GM18507 (cell line): Measurements from ENCODE around the gene MPPE1.
A peak's percentile ranks its signal among the peaks of the same experiment; 100 is the strongest.
"Not testable (repeated sequence)": the region's sequence is repeated elsewhere in the genome, so short reads cannot be mapped to it uniquely, and the experiment has no call there.

Experiments used
- DNase-seq: peaks from one replicate; pipeline ENCODE4 v3.0.0; 2011; ENCODE audit warnings: low read depth; ENCODE audit not compliant: insufficient read length; ENCODE audit errors: extremely low spot score
- FAIRE-seq: peaks from 2 replicates; lab custom pipeline; 2011; peaks lifted over from hg19 to GRCh38; lab: Jason Lieb, UNC

Gene MPPE1

DNA sequence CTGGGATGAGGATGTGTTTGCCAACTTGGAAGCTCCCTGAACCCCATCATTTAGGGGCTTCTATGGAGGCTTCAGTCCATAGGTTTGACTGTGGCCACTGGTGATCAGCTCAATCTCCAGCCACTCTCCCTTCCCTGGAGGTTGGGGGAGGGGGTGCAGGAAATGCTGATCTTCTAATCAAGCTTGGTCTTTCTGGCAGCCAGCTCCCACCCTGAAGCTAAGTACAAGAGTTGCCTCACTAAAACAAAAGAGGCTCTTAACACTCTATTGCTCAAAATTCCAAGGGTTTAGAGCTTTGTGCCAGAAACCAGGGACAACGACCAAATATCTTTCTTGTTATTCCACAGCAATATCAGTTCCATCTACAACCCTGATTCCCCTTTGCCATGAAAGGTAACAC is 19.4 kb upstream of the MPPE1 start:
- DNase-seq (no peak), FAIRE-seq (no peak)

DNA sequence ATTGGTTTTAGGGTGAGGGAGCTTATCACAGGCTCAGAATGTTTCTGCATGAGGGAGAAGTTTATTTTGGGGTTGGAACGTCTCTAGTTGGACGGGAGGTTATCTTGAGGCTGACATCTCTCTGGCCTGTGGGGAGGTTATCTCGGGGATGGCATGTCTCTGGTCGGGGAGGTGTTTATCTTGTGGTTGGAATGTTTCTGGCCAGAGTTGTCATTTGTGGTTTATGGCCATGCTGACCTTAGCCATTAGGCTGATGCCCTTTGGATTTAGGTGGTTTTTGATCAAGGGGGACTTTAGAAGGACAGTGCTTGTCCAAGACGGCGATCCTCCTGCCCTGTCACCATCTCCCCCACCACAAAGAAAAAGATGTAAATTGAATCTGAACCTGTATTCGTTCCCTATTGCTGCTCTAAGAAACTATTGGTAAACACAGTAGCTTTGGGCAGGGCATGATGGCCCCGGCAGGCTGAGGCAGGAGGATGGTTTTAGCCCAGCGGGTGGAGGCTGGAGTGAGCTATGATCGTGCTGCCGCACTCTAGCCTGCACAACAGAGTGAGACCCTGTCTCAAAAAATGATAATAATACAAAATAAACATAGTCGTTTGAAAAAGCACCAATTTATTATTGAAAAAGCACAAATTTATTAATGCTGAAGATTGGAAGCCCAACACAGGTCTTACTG is 17.8 kb upstream of the MPPE1 start:
- no peak for FAIRE-seq
- DNase-seq: no peak

DNA sequence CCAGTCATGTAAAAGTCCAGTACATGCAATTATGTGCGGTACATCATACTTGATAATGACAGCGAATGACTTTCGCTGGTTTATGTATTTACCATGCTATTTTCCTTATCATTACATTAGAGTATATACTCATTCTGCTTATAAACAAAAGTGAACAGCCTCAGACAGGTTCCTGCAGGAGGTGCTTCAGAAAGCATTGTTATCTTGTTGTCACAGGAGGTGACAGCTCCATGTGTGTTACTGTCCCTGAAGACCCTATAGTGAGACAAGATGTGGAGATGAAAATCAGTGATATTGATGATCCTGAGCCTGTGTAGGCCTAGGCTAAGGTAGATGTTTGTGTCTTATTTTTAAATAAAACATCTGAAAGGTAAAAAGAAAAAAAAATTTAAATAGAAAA is 15.3 kb upstream of the MPPE1 start:
- DNase-seq (no peak), FAIRE-seq (no peak)

DNA sequence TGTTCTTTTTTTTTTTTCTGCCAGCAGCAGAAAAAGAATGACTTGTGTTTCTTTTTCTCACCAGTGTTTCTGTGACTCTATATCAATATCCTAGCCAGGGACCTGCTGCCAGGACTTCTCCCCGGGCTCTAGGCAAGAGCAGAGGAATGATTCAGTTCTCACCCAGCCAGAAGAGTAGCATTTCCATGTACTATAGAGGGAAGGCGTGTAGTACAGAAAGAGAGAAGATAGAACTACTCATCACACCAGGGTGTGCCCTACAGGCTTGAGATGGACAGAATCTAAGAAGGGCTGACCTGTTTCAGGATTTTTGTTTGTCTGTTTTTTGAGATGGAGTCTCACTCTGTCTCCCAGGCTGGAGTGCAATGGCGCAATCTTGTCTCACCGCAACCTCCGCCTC is 11.4 kb upstream of the MPPE1 start:
- not testable (repeated sequence) for DNase-seq, FAIRE-seq

DNA sequence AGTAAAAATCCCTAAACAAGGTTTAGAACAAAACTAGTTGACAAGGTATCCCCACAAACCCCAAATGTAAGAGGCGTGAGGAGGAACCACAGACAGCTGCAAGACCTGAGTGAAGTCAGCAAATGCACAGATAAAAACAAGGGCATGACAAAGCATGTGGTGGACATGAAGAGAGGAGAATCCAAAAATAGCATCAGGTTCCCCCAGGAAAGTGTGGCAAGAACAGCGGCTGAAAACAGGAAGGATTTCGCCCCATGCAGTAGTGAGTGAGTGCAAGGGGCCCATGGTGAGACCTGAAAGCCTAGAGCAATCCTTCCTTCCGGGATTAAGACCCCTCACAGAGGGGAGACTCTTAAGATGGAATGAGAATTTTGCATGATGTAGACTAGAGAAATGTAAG is 8.8 kb upstream of the MPPE1 start:
- FAIRE-seq, DNase-seq: not testable (repeated sequence)

DNA sequence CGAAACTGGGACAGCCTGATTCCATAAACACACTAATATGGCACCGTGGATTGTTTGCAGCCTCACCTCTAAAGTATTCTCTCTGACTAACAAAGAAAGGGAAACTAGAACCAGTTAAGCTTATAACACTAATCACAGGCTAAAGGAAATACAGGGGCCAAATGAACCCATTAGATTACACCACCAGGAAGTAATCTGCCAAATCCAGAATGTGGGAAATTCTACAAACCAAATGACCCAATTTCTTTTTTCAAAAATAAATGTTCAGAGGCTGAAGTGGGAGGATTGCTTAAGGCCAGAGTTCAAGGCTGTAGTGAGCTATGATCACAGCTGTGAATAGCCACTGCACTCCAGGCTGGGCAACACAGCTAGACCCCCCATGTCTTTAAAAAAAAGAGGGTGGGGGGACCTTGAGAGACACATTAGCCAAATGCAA is 1.5 kb upstream of the MPPE1 start:
- DNase-seq (no peak), FAIRE-seq (peak; percentile 79)

DNA sequence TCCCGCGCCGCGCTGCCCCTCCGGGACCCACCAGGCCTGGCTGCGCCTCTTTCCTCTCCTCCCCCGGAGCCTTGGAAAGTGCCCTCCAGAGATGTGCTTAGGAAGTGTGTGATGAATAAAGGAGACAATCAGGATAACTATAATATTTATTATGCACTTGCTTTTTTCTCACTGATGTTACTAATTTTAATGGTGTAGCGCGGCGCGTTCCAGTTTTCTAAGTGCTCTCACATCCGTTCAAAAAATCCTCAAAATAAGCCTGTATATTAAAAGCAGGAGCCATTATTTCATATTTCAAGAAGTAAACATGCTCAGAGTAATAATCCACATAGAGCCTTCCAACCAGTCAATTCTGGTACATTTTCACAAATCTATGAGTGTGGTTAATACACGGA is 941 bp upstream of the MPPE1 start:
- no peak for DNase-seq

DNA sequence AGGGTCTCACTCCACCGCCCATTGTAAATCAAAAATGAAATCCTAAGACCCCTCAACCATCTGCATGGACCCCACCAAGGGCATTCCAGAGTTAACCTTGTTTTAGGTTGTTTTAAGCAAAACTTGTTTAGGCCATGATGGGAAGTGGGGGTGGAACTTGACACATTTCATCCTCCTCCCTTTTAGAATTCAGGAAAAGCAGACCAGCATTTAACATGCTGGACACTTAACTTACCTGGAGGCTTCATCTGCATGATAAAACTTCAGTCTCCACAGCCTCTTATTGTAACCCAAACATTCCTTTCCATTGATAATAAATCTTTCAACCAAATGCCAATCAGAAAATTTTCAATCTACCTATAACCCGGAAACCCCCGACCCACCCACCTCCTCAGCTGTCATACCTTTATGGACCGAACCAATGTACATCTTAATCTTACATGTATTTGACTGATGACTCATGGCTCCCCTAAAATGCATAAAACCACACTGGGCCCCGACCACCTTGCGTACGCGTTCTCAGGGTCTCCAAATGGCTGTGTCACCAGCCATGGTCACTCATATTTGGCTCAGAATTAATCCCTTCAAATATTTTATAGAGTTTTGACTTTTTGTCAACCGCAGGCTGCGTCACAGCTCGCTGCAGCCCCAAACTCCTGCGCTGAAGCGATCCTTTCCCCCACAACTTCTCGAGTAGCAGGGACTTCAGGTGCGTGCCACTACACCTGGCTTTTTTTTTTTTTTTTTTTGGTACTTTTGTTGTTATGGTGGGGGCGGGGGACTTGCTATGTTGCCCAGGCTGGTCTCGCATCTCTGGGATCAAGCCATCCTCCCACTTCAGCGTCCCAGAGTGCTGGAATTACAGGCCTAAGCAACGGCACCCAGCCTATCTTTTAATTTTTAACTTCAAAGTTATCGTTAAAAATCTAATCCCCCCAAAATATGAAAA is 917 bp downstream of the MPPE1 start:
- DNase-seq (no peak), FAIRE-seq (no peak)

More for the DNA sequence above, 941 bp upstream of the MPPE1 start:
- no peak for FAIRE-seq

DNA sequence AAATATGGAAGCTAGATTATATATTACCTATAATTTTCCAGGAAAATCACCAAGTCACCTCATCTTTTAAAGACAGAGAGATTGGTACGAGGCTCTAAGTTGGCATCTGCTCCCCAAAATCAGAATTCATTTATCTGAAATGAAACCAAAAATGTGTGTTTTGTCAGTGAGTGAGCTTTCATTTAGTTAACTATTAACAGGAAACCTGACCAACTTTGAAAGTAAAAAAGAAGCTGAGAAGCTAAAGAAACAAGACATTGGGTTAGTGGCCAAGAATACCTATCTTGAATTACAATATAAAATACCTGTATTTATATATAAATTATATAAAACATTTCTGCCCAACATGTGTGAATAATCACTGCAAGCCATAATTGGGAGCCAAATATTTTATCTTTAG is 1.9 kb downstream of the MPPE1 start:
- FAIRE-seq (peak; percentile 74), DNase-seq (no peak)

DNA sequence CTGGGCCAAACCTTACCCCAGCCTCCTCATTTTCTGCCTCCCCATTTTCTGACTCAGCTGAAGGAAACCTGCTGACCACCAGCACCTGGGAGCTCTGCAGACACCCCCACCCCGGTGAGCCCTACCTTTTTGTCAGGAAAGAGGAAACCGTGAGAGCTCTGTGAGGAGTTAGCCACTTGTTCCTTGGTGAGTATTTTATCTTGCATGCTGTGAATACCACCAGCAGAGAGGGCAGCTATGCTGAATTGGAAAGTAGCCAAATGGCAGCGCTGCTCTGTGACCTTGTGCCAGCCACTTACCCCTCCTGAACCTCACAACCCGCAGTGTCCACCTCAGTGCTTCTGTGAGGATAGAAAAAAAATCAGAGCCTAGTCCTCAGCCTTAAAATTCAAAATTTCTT is 2.5 kb downstream of the MPPE1 start:
- no peak for FAIRE-seq
- DNase-seq: no peak

DNA sequence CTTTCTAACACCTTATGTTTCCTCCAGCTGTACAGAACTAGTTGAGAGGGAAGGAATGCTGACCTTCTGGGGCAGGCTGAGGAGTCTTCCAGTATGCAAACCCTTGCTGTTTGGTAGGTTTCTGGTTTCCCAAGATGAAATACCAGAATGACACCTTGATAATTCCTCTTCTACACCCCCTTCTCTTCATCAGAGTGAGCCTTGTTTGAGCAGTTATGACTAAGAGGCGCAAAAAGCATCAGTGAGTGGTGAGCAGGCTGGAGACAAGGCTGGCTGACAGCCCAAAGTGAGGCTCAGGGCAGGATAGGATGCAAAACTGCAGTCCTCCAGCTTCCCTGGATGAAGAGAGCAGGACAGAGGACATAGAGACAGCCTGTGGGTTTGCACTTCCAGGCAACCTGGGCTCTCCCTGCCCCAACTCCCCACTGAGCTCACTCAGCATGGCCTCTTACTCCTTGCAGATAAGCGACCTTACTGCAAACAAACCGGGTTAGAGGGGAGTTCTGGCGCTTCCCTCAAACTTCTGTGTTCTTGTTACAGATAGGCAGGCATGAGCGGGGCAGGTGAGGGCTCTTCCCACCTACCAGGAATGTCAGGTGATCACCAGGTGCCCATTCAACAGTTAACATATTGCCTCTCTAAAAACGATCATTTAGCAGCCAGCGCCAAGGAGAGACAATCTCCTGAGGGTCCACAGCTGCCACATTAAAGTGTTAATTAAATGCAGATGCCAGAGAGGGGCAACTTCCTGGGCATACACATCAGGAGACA is 5.4 kb downstream of the MPPE1 start:
- no peak for FAIRE-seq
- no peak for DNase-seq

DNA sequence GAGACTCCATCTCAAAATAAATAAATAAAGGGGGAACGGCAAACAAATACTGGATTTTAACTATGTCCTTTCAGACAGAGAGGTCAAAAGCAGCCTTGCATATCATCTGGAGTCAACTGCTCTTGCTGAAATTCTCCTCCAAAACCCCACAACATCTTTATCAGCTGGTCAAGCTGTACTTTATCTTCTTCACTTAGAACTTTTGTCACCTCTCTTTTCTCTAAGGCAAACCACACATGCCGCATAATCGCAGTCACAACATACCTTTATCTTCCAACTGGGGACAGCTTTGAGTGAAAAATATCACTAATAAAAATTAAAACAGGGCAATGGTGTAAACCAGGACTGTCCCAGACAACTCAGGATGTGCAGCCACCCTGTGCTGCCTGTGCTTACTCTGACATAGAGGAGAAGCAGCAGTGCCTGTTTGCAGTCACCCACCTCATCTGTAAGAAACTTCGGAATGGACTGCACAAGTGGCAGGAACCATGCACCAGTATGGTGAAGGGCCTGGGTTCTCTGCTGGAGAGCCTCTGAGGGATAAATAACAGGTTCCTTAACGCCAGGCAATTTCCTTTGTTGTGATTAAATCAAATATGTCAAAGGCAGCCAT is 6.2 kb downstream of the MPPE1 start:
- no peak for FAIRE-seq
- no peak for DNase-seq

DNA sequence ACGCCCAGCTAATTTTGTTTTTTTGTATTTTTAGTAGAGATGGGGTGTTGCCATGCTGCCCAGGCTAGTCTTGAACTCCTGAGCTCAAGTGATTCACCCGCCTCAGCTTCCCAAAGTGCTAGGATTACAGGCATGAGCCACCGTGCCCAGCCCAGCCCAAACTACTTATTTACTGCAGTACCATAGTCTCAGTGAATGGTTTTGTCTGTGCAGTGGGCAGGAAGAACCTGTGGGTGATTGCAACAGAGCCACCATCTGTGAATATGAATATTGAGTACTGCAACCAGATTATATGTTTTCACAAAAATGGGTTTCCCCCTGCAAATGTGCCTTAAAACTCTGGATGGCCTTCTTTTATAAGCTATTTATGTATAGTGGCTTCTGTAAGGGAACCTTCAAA is 9.1 kb downstream of the MPPE1 start:
- DNase-seq (no peak), FAIRE-seq (no peak)

DNA sequence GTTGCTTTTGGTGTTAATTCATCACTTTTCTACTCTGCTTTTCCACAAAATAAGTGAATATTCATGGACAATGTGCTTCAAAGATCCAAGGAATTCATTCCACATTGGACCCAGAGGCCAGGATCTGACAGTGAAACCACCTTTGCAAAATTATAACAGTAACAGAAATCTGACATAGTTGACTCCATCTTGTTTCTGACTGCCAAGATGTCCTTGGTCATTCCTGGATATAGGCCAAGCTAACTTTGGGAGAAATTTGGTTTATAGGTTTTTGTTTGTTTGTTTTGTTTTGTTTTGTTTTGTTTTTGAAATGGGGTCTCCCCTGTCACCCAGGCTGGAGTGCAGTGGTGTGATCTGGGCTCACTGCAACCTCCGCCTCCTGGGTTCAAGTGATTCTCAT is 10.3 kb downstream of the MPPE1 start:
- DNase-seq (no peak), FAIRE-seq (no peak)

DNA sequence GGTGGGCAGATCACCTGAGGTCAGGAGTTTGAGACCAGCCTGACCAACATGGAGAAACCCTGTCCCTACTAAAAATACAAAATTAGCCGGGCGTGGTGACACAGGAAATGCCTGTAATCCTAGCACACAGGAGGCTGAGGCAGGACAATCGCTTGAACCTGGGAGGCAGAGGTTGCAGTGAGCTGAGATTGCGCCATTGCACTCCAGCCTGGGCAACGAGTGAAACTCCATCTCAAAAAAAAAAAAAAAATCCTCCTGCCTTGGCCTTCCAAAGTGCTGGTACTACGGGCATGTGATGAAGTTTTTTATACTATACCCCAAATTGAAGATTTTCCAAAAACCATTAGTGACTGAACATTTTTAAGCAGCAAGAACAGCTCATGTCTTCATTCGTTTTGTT is 15.7 kb downstream of the MPPE1 start:
- not testable (repeated sequence) for DNase-seq, FAIRE-seq

DNA sequence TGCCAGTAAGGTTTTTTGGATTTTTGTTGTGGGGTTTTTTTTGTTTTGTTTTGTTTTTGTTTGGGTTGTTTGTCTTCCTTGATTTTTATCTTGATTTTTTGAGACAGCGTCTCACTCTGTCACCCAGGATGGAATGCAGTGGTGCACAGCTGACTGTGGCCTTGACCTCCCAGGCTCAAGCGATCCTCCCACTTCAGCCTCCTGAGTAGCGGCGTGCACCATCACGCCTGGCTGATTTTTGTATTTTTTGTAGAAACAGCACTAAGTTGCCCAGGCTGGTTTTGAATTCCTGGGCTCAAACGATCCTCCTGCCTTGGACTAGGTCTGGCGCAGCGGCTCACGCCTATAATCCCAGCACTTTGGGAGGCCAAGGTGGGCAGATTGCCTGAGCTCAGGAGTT is 16.4 kb downstream of the MPPE1 start:
- DNase-seq: no peak
- no peak for FAIRE-seq

DNA sequence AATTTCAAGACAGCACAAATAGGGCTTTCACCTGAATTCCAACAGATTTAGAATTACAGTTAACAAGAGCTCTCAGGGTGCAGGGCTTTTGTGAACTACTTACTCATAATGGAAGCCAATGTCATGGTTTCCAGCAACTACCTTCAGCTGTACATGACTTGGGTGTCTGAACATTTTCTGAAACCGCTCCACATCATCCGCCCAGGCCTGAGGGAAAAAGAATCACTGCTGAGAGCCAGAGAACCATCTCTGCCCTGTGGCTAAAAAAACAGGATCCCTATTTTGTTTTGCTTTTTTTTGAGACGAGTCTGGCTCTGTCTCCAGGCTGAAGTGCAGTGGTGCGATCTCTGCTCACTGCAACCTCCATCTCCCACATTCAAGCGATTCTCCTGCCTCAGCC is 18.8 kb downstream of the MPPE1 start:
- DNase-seq (no peak), FAIRE-seq (no peak)

DNA sequence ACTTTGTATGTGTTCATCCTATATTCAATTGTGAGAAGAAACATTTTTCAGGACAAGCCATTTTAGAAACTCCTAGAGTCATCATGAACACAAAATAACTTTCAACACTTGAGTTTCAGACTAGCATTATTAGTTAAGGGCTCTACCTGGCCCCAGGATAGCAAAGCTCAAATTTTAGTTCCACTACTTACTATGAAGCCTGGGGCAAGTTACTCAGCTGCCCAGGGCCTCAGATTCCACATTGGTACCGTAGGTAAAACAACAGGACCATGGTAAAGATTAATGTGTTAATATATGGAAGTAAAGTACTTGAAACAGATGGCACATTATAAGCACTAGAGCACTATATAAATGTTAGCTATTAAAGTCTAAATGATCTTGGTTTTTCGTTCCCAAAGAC is 19.4 kb downstream of the MPPE1 start:
- DNase-seq (no peak), FAIRE-seq (no peak)

DNA sequence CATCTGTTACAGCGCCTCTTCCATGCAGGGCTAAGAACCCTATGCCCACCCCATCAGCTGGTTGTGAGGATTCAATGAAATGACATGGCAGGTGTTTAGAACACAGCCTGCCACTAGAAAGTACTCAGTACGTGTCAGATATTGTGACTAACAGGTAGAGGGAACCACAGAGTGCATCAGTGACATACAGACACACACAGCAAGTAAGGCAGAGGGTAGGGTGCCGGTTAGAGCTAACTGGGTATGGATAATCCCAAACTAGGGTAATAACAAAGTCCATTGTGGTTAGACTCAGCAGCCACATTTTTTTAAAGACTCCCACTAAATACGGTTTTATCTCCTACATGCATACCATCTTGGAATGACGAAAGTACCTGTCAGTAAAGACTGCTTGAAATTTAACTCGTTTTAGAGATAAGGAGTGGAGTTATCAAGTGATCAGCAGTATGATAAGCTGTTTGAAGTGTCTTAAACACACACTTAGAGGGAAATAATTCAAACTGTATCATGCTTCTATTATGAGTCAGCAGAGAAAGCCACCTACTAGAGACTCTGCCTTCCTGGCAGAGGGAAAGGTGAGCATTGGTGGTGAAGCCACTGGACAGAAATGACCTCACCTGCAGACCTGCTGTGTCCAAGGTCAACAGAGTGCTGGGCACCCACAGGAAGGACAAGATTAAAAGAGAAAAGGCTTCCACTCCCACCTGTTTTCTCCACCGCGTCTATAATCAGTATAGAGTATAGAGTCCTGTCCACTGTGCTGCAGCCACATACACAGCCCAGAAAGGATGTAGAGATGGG is 20.6 kb downstream of the MPPE1 start:
- no peak for DNase-seq
- FAIRE-seq: no peak
